ENCODE results near the gene ARHGEF10L.

ARHGEF10L gene

DNA sequence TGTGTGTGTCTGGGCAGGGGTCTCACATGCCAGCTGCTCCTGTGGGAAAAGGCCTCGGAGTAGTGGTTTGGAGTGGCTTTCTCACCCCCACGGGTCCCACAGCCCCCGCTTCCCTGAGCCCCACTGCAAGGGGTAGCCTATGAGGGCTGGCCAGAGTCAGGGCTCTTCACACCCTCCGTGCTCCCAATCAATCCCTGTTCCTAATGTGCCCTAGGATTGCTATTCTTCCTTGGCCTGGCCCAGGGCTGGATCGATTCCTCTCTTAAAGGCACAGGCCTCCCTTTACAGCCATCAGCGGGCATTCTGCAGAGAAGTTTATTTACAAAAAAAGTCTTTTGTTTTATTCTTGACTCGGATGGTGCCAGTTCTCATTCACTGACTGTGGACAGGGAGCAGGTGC, 196.3 kb downstream of the ARHGEF10L start (continued):
- TF ChIP-seq, protein P1, sequence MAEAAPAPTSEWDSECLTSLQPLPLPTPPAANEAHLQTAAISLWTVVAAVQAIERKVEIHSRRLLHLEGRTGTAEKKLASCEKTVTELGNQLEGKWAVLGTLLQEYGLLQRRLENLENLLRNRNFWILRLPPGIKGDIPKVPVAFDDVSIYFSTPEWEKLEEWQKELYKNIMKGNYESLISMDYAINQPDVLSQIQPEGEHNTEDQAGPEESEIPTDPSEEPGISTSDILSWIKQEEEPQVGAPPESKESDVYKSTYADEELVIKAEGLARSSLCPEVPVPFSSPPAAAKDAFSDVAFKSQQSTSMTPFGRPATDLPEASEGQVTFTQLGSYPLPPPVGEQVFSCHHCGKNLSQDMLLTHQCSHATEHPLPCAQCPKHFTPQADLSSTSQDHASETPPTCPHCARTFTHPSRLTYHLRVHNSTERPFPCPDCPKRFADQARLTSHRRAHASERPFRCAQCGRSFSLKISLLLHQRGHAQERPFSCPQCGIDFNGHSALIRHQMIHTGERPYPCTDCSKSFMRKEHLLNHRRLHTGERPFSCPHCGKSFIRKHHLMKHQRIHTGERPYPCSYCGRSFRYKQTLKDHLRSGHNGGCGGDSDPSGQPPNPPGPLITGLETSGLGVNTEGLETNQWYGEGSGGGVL (tag by site-specific recombination; IDR thresholded peaks at IDR 0.05) = no peak
- no peak for TF ChIP-seq ZNF394 (tag by site-specific recombination; IDR thresholded peaks at IDR 0.05; ENCODE audit: borderline replicate concordance)
- TF ChIP-seq ZBTB21 (tag by site-specific recombination; IDR thresholded peaks at IDR 0.05) = no peak
- TF ChIP-seq FEZF1 (tag by site-specific recombination; IDR thresholded peaks at IDR 0.05) = no peak

DNA sequence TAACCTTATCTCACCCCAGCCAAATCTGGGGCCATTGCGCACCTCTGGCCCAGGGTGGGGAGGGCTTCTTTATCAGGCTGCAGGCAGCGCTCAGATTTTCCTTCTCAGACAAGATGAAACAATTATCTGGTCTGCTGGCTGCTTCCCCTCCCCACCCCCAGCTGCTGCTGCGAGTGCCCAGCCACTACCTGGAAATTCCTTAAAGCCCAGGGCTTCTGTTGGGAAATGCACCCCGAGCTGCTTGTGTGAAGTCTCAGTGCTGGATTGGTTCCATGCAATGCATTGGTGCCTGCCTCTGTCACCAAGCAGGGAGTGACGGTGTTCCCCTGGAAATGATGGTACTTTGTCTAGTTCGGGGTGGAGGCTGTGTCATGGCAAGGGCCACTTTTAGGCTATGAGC, 197.1 kb downstream of the ARHGEF10L start:
- Histone ChIP-seq H3K4me1 (ENCODE audit: control insufficient read depth, insufficient read depth, low read length) (no peaks in the 10 kb centered on the region), H3K36me3 (ENCODE audit: control insufficient read depth in 2 of 2, insufficient read depth in 1 of 2, low read length in 2 of 2) (no peaks in the 10 kb centered on the region), H3K27ac (ENCODE audit: extremely low read depth, low read depth, low read length) (no peak overlapping the region), H3K4me3 (ENCODE audit: low read depth, low read length) (no peak overlapping the region), H3K9me3 (ENCODE audit: control insufficient read depth, insufficient read depth, low read depth, low read length) (no peaks in the 10 kb centered on the region)
- ChIA-PET CTCF (interaction anchor here (0.6 kb wide), 1 partner anchor 685 kb away, joined by 3 read pairs; no protein-coding TSS in a partner anchor), POLR2A (no interaction called here)
- TF ChIP-seq OSR2 (tag by site-specific recombination; IDR thresholded peaks at IDR 0.05) (no peak), GFI1B (tag by site-specific recombination; IDR thresholded peaks at IDR 0.05) (no peak), ZNF26 (tag by site-specific recombination; IDR thresholded peaks at IDR 0.05) (no peak)

DNA sequence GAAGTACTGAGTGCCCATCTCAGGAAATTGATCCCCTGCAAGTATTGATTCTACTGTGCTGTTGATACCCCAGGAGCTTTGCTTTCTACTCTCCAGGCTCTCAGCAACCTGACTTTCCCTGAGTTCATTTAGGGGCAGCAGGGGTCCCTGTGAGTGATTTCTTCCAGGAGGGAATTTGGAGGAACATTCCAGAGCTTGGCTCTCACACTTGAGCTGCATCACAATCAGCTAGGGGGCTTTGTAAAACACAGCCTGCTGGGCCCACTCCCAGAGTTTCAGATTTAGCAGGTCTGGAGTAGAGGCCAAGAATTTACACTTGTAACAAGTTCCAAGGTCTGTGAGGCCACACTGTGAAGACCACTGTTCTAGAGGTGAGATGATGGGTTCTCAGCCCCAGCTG, 199.6 kb downstream of the ARHGEF10L start:
- TF ChIP-seq ZNF266 (tag by site-specific recombination; IDR thresholded peaks at IDR 0.05; ENCODE audit: low read depth) (no peak), ZFP41 (tag by site-specific recombination; IDR thresholded peaks at IDR 0.05; ENCODE audit: borderline replicate concordance) (no peak), ZNF549 (tag by site-specific recombination; IDR thresholded peaks at IDR 0.05) (no peak), REPIN1 (tag by site-specific recombination; IDR thresholded peaks at IDR 0.05; ENCODE audit: low read depth) (no peak), ZNF37A (tag by site-specific recombination; IDR thresholded peaks at IDR 0.05) (no peak), ZNF174 (tag by site-specific recombination; IDR thresholded peaks at IDR 0.05) (no peak), ZNF16 (tag by site-specific recombination; IDR thresholded peaks at IDR 0.05; ENCODE audit: low read depth) (no peak)
- no peaks in the 10 kb centered on the region for H3K36me3 ChIP-seq (ENCODE audit: control insufficient read depth in 2 of 2, insufficient read depth in 1 of 2, low read length in 2 of 2)
- ChIA-PET CTCF (interaction anchor here (0.7 to 1.2 kb wide), 2 partner anchors 17 to 86 kb away, joined by 3 read pairs; no protein-coding TSS in a partner anchor), POLR2A (interaction anchor here (0.7 kb wide), 1 partner anchor 123 kb away, joined by 5 read pairs; no protein-coding TSS in a partner anchor)
- H3K4me3 ChIP-seq (ENCODE audit: low read depth, low read length) = no peak overlapping the region
- no peak overlapping the region for H3K27ac ChIP-seq (ENCODE audit: extremely low read depth, low read depth, low read length)
- H3K9me3 ChIP-seq (ENCODE audit: control insufficient read depth, insufficient read depth, low read depth, low read length) = no peaks in the 10 kb centered on the region
- H3K4me1 ChIP-seq (ENCODE audit: control insufficient read depth, insufficient read depth, low read length) = no peaks in the 10 kb centered on the region

- H3K9me3 ChIP-seq (ENCODE audit: control insufficient read depth, insufficient read depth, low read depth, low read length) = no peaks in the 10 kb centered on the region
- H3K27ac ChIP-seq (ENCODE audit: extremely low read depth, low read depth, low read length) = no peak overlapping the region
- POLR2A ChIA-PET = no interaction called here
- H3K4me3 ChIP-seq (ENCODE audit: low read depth, low read length) = no peak overlapping the region
- TF ChIP-seq ZNF660 (tag by site-specific recombination; IDR thresholded peaks at IDR 0.05) (no peak), ZNF24 (tag by site-specific recombination; IDR thresholded peaks at IDR 0.05) (0 out of 2 replicates have a peak, but pooled peaks have one; percentile 67)
- CTCF ChIA-PET = no interaction called here
- no peaks in the 10 kb centered on the region for H3K4me1 ChIP-seq (ENCODE audit: control insufficient read depth, insufficient read depth, low read length)
- H3K36me3 ChIP-seq (ENCODE audit: control insufficient read depth in 2 of 2, insufficient read depth in 1 of 2, low read length in 2 of 2) = no peaks in the 10 kb centered on the region
Measured at GRCh38 chr1:17741052-17741451, 201.6 kb downstream of the ARHGEF10L start.
